Vagina (tissue), 2 donors: Measurements from ENCODE around the gene TBC1D8. TPM values are rescaled to one million over a fixed set of nuclear protein-coding genes. Genes with fewer than 3 reads are reported as not detected.

Experiments
- DNase-seq, 2 donors: peaks; one replicate each; pipeline ENCODE4 v3.0.0-alpha.2; 2017; ENCODE audit errors: extremely low spot score in 2 of 2
- H3K27ac ChIP-seq: fragments of 200-600 bp; sonication (generic); one replicate; pipeline ENCODE4 v1.5.1; 2019
- H3K27me3 ChIP-seq: fragments of 200-600 bp; sonication (generic); one replicate; pipeline ENCODE4 v1.5.1; 2019
- H3K36me3 ChIP-seq, 2 donors: fragments of 200-600 bp; sonication (generic); one replicate each; pipeline ENCODE4 v1.5.1; 2017 to 2019
- H3K4me1 ChIP-seq: fragments of 200-600 bp; sonication (generic); one replicate; pipeline ENCODE4 v1.5.1; 2019
- H3K4me3 ChIP-seq, 2 donors: fragments of 200-600 bp; sonication (generic); 1 replicate in 1 of 2; 2 replicates in 1 of 2; pipeline ENCODE4 v1.5.1; 2016 to 2019
- H3K9me3 ChIP-seq: fragments of 200-600 bp; sonication (generic); one replicate; pipeline ENCODE4 v1.5.1; 2019
- POLR2A ChIP-seq, 2 donors: fragments of 450-650 bp; IDR thresholded peaks; one replicate each; pipeline ENCODE4 v1.6.1; 2017; ENCODE audit warnings: antibody characterized with exemption in 2 of 2, mild to moderate bottlenecking in 2 of 2, moderate library complexity in 2 of 2
- POLR2AphosphoS5 ChIP-seq, 2 donors: sonication (generic); formaldehyde crosslinking; IDR thresholded peaks; one replicate each; pipeline ENCODE4 v1.9.0; 2017; ENCODE audit warnings: antibody characterized with exemption in 2 of 2, mild to moderate bottlenecking in 2 of 2, low read depth in 1 of 2; ENCODE audit not compliant: insufficient read depth in 1 of 2
- intact Hi-C: fragments of 100-400 bp; cut with DNase I; formaldehyde crosslinking; loops from one replicate; pipeline ENCODE4 v1.15.1; 2023
- total RNA-seq: library from RNA; depleted of rRNA; stranded (reverse); fragments of >200 nt; gene quantifications from one replicate; pipeline ENCODE4 v1.2.3, GENCODE V29; 2016
- TF ChIP-seq, protein P1 (sequence below), 3 experiments: fragments of 450-650 bp in 2 of 3; fragments of 200-600 bp in 1 of 3; sonication (generic) in 1 of 3; IDR thresholded peaks; one replicate each; pipeline ENCODE4 v1.5.1; 2017 to 2019; ENCODE audit warnings: antibody characterized with exemption in 3 of 3, mild to moderate bottlenecking in 2 of 3, moderate library complexity in 2 of 3

Gene TBC1D8
- total RNA-seq, 1 donor from 2014 or later = 72.2 TPM

DNA sequence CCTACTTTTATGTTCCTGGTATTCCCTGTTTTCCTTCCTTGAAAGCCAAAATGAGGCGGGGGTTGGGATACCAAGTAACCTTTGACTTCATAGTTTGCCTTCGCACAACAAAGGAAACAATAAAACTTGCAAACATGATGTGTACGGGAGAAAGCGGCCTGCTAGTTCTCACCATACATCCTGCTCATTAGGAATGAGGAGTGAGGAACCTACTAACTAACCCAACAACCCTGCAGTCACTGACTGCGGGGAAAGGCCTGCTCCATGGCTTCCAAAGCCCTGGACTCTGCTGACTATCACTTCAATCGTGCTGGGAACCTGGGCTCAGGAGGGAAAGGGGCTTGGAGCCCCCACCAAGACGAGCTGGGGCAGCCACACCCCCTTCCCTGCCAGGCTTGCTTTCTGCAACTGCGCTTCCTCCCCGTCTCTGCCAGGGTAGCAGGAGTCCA lies 124.9 kb downstream of the TBC1D8 start:
- TF ChIP-seq POLR2AphosphoS5 (IDR thresholded peaks at IDR 0.05; ENCODE audit: insufficient read depth in 1 of 2, low read depth in 1 of 2) (no peak), POLR2A (IDR thresholded peaks at IDR 0.05) (no peak)
- TF ChIP-seq, protein P1, sequence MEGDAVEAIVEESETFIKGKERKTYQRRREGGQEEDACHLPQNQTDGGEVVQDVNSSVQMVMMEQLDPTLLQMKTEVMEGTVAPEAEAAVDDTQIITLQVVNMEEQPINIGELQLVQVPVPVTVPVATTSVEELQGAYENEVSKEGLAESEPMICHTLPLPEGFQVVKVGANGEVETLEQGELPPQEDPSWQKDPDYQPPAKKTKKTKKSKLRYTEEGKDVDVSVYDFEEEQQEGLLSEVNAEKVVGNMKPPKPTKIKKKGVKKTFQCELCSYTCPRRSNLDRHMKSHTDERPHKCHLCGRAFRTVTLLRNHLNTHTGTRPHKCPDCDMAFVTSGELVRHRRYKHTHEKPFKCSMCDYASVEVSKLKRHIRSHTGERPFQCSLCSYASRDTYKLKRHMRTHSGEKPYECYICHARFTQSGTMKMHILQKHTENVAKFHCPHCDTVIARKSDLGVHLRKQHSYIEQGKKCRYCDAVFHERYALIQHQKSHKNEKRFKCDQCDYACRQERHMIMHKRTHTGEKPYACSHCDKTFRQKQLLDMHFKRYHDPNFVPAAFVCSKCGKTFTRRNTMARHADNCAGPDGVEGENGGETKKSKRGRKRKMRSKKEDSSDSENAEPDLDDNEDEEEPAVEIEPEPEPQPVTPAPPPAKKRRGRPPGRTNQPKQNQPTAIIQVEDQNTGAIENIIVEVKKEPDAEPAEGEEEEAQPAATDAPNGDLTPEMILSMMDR (IDR thresholded peaks at IDR 0.05) = no peak
- intact Hi-C loops = no loop called here
- DNase-seq = no peak
- Histone ChIP-seq H3K36me3 (peaks cover 0 to 8% of the 10 kb centered on the region in 2 donors), H3K27me3 (no peaks in the 10 kb centered on the region), H3K4me3 (no peak overlapping the region), H3K4me1 (no peaks in the 10 kb centered on the region), H3K9me3 (no peaks in the 10 kb centered on the region), H3K27ac (no peak overlapping the region)

GRCh38 chr2:101025561-101025960 lies 125.6 kb downstream of the TBC1D8 start:
- Histone ChIP-seq H3K9me3 (no peaks in the 10 kb centered on the region), H3K4me3 (no peak overlapping the region), H3K27me3 (no peaks in the 10 kb centered on the region), H3K27ac (no peak overlapping the region), H3K36me3 (peaks cover 0 to 8% of the 10 kb centered on the region in 2 donors), H3K4me1 (no peaks in the 10 kb centered on the region)
- TF ChIP-seq POLR2AphosphoS5 (IDR thresholded peaks at IDR 0.05; ENCODE audit: insufficient read depth in 1 of 2, low read depth in 1 of 2) (no peak), POLR2A (IDR thresholded peaks at IDR 0.05) (no peak)
- TF ChIP-seq, protein P1 (IDR thresholded peaks at IDR 0.05) = no peak
- intact Hi-C loops = no loop called here
- no peak for DNase-seq

DNA sequence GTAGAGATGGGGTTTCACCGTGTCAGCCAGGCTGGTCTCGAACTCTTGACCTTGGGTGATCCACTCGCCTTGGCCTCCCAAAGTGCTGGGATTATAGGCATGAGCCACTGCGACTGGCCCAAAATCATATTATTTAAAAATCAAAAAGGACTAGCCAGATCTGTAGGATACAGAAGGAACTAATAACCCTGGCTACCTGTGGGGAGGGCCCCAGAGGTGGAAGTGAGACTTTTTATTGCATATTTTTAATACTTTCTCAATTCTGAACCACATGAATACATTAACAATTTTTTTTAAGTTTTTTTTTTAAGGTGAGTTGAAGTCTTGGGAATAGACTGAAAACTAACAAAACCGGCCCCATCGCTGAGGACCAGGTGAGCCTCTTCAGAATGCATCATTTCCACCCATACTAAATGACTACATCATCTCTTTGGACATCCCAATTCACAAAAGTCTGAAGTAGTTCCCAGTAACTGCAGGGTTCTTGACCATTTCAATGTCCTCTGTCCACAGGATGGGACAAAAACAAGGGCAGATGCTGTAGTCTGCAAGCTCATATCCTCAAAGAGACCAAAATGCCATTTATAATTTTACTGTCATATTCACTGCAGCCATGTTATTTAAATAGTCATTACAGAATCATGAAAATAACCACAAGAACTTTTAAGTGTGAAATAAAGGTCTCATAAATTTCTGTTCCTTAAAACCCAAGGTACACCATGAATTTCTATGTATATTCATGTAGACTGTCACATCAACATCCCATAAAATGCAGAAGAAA lies 127.7 kb downstream of the TBC1D8 start:
- Histone ChIP-seq H3K36me3 (peaks cover 0 to 5% of the 10 kb centered on the region in 2 donors), H3K4me1 (no peaks in the 10 kb centered on the region), H3K27ac (no peak overlapping the region), H3K9me3 (no peaks in the 10 kb centered on the region), H3K27me3 (no peaks in the 10 kb centered on the region), H3K4me3 (no peak overlapping the region)
- TF ChIP-seq POLR2A (IDR thresholded peaks at IDR 0.05) (no peak), POLR2AphosphoS5 (IDR thresholded peaks at IDR 0.05; ENCODE audit: insufficient read depth in 1 of 2, low read depth in 1 of 2) (no peak)
- TF ChIP-seq, protein P1 (IDR thresholded peaks at IDR 0.05) = no peak
- intact Hi-C loops = no loop called here
- DNase-seq = no peak

GRCh38 chr2:101022221-101022620 lies 129.0 kb downstream of the TBC1D8 start:
- H3K27me3 ChIP-seq = no peaks in the 10 kb centered on the region
- intact Hi-C loops = no loop called here
- H3K27ac ChIP-seq = no peak overlapping the region
- H3K4me1 ChIP-seq = no peaks in the 10 kb centered on the region
- TF ChIP-seq POLR2A (IDR thresholded peaks at IDR 0.05) = no peak
- no peak for TF ChIP-seq POLR2AphosphoS5 (IDR thresholded peaks at IDR 0.05; ENCODE audit: insufficient read depth in 1 of 2, low read depth in 1 of 2)
- no peak for DNase-seq
- H3K36me3 ChIP-seq = peaks cover 0 to 14% of the 10 kb centered on the region in 2 donors
- no peak overlapping the region for H3K4me3 ChIP-seq
- H3K9me3 ChIP-seq = no peaks in the 10 kb centered on the region

DNA sequence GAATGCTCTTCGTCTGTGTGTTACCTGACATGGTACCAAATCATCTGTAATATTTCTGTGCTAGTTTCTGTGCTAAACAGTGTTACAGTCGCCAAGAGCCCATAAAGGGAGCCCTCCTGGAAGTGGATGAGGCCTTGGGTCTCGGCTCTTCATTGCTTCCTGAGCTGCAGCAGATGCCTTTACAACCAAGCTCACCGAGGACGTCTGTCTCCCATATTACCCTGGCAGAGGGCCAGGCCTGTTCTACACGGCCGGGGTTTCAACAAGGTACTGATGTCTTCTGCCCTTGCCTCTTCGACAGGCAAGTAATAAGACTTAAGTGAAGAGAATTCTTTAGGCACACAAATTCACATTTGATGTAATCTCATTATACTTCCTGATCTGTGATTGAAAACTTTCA lies 132.2 kb downstream of the TBC1D8 start:
- peaks cover 0 to 22% of the 10 kb centered on the region in 2 donors for H3K36me3 ChIP-seq
- intact Hi-C loops = no loop called here
- no peak for TF ChIP-seq POLR2AphosphoS5 (IDR thresholded peaks at IDR 0.05; ENCODE audit: insufficient read depth in 1 of 2, low read depth in 1 of 2)
- TF ChIP-seq, protein P1 (IDR thresholded peaks at IDR 0.05) = no peak
- H3K27ac ChIP-seq = no peak overlapping the region
- H3K9me3 ChIP-seq = no peaks in the 10 kb centered on the region
- no peaks in the 10 kb centered on the region for H3K27me3 ChIP-seq
- no peaks in the 10 kb centered on the region for H3K4me1 ChIP-seq
- no peak overlapping the region for H3K4me3 ChIP-seq
- no peak for DNase-seq
